Heart left ventricle (tissue), 13 donors: Measurements from ENCODE around the gene CTXND1.

Experiments
- POLR2A ChIP-seq, 2 donors: fragments of 450-650 bp; IDR thresholded peaks; one replicate each; pipeline ENCODE4 v1.6.1; 2017; ENCODE audit warnings: antibody characterized with exemption in 2 of 2, mild to moderate bottlenecking in 2 of 2, moderate library complexity in 2 of 2
- TF ChIP-seq, protein P1 (sequence below), 12 donors: fragments of 200-600 bp; sonication (generic) in 4 of 12; IDR thresholded peaks; one replicate each; pipeline versions ENCODE4 v1.5.0 to v1.8.0; 2018 to 2022; ENCODE audit warnings: antibody characterized with exemption in 12 of 12, mild to moderate bottlenecking in 5 of 12
- donor health status: ischemic (EF 13 %, LVEDD 7.1; RV severe dilation, severe dysfunction).
- donor health status: DM: no; HTN: yes; CAD: no.
- donor health status: DM: no; HTN: no; CAD: no.
- donor health status: ischemic (EF 25% LVEDD 6.9; RV normal size, moderate dysfunction).
- donor health status: ischemic (EF 25% LVEDD 5.7; RV mildly dilated, moderate dysfunction).
- donor health status: ischemic (EF 35%, LVEDD 5.7; RV mildly dilated, moderate dysfunction).
- donor health status: nonischemic (EF 11% LVEDD 7.7; RV severe dilation, severe dysfunction).
- donor health status: DM: yes; HTN: yes; CAD: no.
- donor health status: PGD.
- donor health status: ischemic (EF 29% LVEDD 5.4; RV normal size, mild dysfunction).
- donor health status: nonischemic (EF 23%, LVEDD 6.1; RV moderate dilation, normal function).

DNA sequence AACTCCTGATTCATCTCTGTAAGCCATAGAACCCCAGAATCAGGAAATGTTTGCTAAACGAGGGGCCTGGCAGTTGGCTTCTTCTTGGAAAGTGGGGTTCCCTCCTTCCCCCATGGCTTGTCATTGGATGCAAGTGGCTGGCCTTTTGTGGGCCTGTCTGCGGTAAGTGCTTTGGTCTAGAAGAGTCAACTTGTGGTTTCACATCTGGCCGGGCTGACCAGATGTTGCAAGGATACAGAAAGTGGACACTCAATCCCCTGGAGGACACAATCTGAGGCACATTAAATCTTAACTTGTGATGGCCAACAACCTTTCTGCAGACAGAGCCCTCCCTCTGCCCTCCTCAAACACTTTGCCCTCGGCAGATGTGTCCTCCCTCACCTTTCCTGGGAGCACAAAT, 98.1 kb downstream of the CTXND1 start:
- TF ChIP-seq, protein P1, sequence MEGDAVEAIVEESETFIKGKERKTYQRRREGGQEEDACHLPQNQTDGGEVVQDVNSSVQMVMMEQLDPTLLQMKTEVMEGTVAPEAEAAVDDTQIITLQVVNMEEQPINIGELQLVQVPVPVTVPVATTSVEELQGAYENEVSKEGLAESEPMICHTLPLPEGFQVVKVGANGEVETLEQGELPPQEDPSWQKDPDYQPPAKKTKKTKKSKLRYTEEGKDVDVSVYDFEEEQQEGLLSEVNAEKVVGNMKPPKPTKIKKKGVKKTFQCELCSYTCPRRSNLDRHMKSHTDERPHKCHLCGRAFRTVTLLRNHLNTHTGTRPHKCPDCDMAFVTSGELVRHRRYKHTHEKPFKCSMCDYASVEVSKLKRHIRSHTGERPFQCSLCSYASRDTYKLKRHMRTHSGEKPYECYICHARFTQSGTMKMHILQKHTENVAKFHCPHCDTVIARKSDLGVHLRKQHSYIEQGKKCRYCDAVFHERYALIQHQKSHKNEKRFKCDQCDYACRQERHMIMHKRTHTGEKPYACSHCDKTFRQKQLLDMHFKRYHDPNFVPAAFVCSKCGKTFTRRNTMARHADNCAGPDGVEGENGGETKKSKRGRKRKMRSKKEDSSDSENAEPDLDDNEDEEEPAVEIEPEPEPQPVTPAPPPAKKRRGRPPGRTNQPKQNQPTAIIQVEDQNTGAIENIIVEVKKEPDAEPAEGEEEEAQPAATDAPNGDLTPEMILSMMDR (IDR thresholded peaks at IDR 0.05), result no peak
- TF ChIP-seq POLR2A (IDR thresholded peaks at IDR 0.05), result no peak
